GM13977 (cell line): ENCODE measurements around the gene PXDN.

ENCODE experiments used
- DNase-seq: peaks from one replicate; pipeline ENCODE4 v3.0.0; 2012; ENCODE audit warnings: low spot score
- CTCF ChIP-seq: IDR thresholded peaks from 2 replicates; pipeline ENCODE4 v1.5.1; 2012; ENCODE audit warnings: mild to moderate bottlenecking, control low read depth; ENCODE audit not compliant: insufficient read depth; ENCODE audit errors: extremely low read depth, missing control alignments
- in situ Hi-C: fragments of 300-500 bp; cut with MboI; formaldehyde crosslinking; loops from one replicate; pipeline ENCODE4 v1.12.0; 2022; ENCODE audit warnings: low sequenced_read_pairs, low pct_unique_long_range_greater_than_20kb, mixed read lengths, inconsistent platforms; ENCODE audit not compliant: unreplicated experiment

Gene PXDN

DNA sequence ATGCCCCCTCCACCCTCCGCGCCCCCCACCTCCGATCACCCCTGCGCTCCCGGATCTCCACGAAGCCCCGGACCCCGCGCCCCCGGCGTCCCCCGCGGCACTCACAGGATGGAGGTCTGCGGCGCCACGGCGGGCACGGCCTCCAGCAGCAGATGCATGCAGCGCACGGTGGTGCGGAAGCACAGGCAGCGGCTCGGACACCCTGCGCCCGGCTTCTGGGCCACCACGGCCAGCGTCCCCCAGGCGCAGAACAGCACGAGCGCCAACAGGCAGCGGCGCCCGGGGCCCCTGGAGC, 217 bp downstream of the PXDN start:
- DNase-seq: no peak
- in situ Hi-C loops: no loop called here
- TF ChIP-seq CTCF: no peak

DNA sequence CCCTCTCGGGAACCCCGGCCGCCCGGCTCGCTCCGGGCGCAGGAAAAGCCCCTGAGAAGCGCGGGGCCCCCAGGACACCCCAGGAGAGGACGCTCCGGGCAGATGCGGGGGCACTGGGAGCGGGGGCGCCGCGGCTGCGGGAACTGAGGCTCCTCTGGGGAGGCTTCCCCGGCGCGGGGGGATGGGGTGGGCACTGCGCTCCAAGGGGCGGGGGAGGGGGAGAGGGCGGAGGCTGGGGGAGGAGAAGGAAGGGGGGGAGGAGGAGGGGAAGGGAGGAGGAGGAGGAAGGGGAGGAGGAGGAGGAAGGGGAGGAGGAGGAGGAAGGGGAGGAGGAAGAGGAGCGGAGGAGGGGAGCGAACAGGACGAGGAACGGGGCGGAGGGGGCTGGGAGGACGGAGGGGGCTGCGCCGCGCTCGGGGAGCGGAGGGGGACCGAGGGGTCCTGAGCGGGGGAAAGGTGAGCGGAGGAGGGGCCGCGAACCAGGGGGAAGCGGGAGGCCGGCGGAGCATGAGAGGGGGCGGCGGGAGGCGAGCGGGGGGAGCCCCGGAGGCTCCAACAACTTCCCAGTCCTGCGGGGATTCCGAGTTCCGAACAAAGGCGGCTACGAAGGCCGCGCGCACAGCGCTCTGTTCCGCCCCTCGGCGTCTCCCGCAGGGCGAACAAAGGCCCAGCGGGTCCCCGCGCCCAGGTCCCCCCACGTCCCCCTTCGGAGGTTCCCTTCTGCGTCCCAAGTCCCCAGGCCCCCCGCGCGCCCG, 742 bp downstream of the PXDN start:
- in situ Hi-C loops: no loop called here
- no peak for DNase-seq
- no peak for TF ChIP-seq CTCF

GRCh38 chr2:1742681-1743395, 1.5 kb downstream of the PXDN start:
- in situ Hi-C loops: no loop called here
- TF ChIP-seq CTCF: no peak
- no peak for DNase-seq

- TF ChIP-seq CTCF: no peak
- DNase-seq: no peak
- in situ Hi-C loops: no loop called here
Measured at GRCh38 chr2:1742301-1742680, 2.0 kb downstream of the PXDN start.

DNA sequence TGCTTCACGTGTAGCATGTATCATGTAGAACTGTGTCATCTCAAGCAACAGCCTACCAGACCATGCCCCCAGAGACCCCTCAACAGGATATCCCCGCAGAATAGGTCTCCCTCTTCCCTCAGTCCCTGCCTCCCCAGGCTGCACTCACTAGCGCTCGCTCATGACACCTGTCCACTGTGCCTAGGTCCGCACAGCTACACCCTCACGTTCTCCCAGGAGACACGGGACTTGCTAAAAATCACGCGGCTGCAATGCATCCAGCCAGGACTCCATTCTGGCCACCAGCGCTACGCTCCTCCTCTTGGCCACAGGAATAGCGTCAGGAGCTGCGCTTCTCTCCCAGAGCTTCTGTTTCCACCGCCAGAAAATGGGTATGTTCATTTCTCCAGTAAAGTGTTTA, 2.5 kb downstream of the PXDN start:
- no peak for TF ChIP-seq CTCF
- no peak for DNase-seq
- in situ Hi-C loops: no loop called here

DNA sequence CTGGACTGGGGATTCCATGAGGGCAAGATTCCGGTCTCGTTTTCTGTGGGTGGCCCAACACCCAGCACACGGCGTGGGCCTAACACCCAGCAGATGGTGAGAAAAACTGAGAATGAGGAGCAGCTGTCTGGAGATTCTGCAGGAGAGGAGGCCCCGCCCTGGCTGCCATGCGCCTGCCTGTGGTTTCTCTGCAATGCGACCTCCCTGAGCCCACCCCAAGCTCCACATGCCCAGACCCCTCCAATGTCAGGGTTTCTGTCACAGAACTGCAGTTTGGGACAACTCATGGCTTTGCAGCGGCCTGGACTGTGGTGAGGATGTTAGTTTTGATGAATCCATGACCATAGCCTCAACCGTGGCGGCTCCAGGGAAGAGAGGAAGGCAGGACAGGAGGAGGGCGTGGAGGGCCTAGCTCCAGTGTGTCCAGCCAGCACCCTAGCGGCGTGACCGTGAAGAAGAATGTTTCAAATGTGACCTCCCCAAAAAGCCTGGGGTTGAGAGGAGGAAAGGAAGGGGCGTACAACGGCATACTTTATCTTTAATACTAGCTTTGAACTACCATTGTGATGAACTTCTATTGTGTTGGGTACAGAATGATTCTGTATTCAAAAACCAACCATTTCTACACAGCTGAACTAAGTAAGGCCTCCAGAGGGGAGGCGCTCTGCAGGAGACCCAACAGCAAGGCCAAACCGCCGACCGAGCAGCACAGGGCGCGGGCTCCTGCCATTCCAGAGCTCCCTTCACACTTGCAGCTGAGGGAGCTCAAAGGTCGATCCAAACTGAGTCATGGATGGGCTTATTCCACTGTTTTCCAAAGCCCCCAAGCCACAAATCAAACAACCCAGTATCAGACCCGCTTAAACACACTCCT, 3.4 kb downstream of the PXDN start:
- in situ Hi-C loops: no loop called here
- no peak for DNase-seq
- TF ChIP-seq CTCF: no peak
